Ecto neural progenitor cell (in vitro differentiated cells): ENCODE results near the gene ARL15.

Source experiments
- DNase-seq: peaks from one replicate; pipeline ENCODE4 v3.0.0-alpha.2; 2018; ENCODE audit warnings: low spot score

The ARL15 gene

DNA sequence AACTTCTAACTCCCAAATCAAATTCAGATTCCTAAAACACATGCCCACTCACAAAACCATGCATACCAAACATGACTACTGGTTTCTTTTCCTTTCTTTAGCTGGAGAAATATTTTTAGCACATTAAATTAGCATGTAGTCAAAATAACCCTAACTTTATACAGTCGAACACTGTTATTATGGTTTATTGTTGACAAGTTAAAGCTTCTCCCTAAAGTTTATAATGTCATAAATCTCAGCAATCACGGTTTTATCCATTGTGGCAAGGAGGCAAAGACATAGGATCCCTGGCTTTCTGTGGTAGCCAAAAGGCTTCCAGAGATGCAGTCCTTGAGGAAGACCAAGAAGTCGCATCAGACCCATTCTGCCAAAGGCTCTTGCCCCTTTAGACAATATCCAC lies 27.5 kb downstream of the ARL15 start:
- no peak for DNase-seq

DNA sequence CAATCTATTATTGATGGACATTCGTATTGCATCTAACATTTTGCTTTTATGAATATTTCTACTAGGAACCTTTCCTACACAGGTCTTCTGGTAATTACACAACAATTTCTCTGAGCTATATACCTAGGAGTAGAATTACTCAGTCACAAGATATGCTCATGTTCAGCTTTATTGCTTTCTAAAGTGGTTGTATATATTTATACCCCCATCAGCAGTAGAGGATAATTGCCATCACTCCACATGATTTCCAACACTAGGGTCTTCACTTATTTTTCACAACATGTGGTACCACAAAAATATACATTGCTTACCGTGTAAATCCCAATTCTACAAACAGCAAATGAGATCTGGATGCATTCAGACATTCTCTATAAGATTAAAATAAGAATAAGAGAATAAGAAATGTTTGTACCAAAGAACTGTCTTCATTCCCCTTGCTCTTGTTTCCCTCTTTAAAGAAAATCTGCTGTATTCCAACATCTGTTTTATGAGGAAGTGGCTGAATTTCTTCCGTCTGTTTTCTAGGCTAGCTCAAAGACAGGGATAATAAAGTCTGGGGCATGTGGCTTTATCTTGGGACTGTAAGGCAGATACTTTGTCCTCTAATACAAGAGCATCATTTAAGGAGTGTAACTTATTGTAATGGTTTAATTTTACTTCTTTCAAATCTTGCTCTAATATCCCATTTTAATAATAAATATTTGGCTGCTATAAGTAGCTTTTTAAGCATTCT lies 28.2 kb downstream of the ARL15 start:
- DNase-seq = no peak

DNA sequence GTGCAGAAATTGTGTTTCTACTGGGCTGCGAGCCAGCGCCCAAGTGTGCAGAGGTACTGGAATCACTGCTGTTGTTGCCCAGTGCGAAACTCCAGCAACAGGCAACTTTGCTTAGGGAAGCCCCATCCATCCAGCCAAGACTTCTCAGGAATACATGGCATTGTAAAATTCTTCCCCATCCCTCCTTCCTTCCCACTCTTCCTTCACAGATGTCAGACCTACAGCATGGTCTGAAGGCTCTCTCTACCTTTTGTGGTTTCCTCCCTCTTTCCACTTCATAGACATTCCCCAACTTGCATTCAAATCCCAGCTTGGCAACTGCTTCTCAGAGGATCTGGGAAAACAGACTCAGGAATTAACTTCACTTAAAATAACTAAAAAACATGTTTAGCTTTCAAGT lies 30.4 kb downstream of the ARL15 start:
- DNase-seq = no peak

DNA sequence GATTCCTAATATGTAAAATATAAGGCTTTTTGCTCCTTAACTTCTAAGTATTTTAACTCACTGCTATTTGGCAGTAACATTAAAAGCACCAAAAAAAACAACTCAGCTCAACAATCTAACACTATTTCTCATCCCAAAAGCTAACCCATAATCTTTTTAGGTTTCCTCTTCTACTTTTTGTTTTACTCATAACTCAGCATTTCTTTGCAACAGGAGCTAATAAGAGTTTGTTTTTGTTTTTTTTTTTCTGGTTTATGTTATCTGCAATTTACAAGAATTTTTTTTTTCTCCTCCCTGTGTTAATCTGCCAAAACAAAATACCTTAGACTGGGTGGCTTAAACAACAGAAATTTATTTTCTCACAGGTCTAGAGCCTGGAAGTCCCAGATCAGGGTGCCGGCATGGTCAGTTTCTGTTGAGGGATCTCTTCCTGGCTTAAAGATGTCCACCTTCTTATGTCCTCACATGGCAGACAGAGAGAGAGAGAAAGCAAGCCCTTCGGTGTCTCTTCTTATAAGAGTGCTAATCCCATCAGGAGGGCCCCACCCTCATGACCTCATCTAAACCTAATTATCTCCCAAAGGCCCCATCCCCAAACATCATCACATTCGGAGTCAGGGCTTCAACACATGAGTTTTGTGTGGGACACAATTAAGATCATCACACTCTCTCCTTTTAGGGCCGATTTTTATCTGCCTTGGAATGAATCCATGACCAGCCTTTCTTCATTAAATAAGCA lies 31.2 kb downstream of the ARL15 start:
- DNase-seq = no peak

DNA sequence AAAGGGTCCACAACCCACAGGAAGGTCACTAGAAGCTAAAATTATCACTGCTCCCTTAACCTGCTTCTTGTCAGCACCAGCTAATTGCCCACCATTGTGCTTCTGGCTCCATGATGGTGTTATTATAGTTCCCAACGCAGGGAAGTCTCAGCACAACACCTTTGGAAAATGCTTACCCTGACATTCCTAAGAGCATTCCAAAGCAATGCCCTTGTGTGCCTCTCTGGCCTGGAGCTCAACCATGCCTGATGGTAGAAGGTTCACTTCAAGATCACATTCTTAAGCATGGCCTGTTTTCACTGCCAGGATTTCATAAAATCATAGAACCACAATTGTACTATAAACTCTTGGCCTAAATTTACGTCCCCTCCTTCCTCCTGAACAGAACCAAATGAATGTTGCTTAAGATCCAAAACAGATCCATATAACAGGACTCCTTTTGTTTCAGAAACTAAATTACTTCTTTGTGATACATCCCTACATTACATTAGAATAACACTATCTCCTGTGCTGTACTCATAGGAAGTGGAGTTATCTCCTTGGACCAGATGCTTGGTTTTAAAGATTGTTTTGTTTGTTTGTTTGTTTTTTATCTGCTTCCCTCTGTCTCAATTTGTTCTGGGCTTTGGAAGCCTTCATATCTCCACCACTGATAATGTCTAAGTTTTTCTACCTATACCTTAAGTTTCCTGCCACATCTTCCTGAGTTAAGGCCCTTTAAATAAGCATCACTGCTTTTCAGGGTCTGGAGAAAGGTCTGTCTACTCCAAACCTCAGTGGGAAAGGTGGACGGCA lies 32.1 kb downstream of the ARL15 start:
- no peak for DNase-seq

DNA sequence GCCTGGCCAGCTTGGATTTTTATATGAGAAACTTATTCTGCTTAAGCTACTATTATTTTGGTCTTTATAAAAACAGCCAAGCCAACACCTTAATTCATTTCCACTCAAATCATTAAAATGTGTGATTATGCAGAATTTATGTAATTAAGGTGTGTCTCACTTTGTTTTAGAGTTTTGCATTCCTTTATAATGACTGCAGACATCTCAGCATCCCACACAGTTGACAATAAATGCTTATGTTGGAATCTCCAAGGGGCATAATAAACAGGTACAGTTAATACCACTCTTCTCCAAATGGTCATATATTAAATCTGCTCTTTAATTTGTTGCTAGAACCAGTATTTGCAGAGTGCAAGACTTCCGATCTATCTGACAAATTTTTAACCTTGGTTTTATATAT lies 34.3 kb downstream of the ARL15 start:
- no peak for DNase-seq

DNA sequence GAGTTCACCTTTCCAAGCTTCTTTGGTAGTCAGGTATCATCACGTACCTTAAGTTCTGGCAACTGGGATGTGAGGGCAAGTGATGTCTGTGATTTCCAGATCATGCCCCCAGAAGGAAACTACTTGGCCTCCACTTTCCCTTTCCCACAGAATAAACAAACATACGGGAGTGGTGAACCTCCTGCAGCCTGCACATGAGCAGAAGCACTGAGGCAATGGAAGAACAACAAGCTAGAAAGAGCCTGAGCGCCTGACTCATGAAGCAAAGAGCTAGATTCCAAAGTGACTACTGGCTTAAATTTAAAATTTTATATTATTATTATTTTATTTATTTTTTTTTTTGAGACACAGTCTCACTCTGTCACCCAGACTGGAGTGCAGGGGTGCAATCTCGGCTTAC lies 35.0 kb downstream of the ARL15 start:
- DNase-seq = no peak

DNA sequence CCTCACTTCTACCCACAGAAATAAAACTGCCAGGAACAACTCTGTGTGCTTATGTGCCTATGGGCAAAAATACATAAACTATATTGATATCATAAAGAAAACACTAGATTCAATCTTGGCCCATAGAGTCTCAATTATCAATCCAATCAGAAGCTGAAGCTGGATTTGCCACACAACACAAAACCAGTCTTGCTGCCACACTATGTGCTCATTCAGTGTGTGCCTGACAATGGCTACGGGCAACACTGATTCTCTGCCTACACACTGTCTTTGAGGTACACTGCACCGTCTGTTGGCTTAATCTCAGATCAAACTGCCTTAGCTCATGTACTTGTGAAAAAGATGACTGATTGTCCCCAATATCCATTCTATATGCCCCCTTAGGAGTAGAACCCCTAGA lies 35.4 kb downstream of the ARL15 start:
- no peak for DNase-seq

DNA sequence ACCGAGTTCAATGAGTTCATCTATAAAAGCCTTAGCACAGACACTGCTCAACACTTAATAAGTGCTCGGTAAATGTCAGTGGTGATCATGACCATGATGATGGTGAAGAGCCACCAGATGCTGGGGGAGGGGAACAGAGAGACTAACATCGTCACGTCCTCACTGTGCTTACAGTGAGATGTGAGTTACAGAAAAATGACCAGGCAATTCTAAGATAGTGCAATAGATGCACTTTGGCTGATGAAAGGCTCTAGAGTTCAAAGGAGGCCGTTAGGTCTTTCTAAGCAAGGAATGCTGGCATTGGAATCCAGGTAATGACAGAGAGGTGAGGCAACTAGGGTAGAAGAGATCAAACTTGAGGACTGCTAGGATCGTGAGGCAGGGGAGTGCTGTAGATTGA lies 36.7 kb downstream of the ARL15 start:
- DNase-seq = no peak

DNA sequence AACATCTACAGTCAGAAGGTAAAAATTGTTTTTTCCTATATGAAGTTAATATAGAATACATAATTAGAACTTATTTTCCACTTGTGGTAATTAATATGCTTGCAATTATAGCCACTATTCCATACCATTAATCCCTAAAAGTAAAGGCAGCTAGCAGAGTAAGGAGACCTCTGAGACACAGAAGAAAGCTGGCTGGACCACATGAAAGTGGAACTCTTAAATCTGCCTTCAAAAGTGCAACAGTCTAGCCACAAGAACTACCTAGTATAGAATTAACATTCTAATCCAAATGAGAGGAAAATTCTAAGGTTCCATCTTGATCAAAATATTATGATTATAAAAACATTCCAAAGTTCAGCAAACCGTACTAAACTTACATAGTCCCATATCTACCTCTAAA lies 37.6 kb downstream of the ARL15 start:
- no peak for DNase-seq

DNA sequence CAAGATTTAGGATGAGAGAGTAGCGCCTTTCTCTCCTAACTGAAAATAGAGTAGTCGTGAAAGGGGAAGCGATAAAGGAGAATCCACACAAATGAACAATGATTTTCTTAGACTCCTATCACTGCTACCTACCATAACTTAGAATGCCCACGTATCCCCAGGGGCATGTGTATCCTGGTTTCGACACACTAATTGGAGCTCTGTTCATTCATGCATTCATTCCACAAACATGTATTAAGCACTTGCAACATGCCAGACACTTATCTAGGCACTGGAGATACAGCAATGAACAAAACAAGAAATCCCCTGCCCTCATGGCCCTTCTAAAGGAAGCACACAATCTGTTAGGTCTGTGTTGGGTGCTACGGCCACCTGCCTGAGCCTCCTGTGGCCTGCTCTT lies 40.0 kb downstream of the ARL15 start:
- no peak for DNase-seq

DNA sequence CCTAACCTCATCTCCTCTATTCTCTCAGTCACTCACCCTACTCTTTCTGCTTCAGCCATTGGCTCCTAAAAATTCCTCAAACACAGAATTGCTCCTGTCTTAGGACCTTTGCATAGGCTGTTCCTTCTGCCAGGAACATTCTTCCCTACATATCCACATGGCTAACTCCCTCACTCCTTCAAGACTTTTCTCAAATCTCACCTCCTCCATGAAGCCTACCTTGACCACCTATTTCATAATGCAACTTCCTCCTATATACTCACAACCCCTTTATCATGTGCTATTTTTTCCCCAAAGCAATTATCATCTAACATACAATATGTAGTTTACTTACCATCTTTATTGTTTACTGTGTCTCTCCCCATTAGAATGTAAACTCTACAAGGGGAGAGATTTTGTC lies 45.8 kb downstream of the ARL15 start:
- no peak for DNase-seq

DNA sequence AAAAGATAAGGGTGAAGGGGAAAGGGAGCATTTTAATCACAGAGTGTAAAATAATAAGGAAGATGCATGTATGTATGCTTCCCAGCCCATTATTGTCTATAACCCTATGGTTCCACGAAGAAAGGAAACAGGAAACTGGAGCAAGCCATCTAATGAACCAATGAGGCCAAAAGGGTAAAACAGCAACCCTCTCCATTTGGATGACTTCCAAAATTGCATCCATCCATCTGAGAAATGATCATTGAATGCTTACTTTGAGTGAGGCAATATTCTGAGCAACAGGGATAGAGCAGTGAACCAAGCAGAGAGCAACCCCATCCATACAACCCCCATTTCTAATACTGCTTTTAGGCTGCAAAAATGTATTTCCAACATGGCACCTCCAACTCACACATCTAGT lies 46.9 kb downstream of the ARL15 start:
- no peak for DNase-seq

DNA sequence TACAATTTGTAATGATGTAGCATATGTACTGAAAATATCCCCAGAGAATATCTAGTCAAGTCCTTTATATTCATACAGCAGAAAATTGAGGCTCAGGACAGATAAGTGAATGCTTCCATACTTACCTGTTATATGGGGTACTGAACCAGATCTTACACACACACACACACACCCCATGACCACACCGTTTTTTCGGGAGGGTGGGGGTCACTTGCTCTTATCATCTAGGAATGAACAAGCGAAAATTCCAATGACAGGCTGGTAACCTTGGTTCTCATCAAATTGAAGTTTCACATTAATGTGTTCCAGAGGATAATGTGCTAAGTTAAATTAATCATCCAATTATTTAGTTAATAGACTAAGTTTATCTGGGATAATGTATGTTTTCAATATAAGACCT lies 48.8 kb downstream of the ARL15 start:
- no peak for DNase-seq

DNA sequence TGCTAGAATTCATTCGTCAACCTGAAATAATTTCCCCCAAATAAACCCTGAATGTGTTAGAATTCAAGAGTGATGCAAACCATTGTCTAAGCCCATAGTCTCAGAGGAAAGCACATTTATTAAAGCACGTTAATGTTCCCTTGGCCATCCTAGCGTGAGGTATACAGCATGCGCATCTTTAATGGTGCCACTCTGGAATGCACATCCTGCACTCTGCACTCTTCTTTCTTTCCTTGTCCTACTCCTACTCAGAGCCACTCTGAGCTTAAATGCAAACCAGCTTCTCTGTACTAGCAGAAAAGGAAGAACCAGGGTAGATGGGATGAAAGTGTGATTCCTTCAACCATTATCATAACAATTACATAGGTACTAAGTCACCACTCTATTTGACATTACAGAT lies 50.4 kb downstream of the ARL15 start:
- no peak for DNase-seq

DNA sequence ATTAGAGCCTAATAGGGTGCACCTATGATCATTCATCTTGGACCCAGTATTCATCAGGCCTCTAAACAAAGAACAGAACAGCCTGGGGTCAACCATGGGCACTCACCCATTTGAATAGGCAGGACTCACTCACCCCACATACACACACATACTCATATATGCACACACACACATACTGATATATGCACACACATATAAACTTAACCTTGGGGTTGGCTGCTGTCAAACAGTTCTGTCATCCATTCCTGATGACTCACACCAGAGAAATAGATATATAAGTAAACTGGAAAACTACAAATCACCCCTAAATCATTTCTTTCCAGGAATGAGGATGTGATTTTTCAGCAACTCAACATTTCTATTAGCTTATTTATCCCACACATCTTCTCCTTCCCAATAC lies 51.3 kb downstream of the ARL15 start:
- no peak for DNase-seq

DNA sequence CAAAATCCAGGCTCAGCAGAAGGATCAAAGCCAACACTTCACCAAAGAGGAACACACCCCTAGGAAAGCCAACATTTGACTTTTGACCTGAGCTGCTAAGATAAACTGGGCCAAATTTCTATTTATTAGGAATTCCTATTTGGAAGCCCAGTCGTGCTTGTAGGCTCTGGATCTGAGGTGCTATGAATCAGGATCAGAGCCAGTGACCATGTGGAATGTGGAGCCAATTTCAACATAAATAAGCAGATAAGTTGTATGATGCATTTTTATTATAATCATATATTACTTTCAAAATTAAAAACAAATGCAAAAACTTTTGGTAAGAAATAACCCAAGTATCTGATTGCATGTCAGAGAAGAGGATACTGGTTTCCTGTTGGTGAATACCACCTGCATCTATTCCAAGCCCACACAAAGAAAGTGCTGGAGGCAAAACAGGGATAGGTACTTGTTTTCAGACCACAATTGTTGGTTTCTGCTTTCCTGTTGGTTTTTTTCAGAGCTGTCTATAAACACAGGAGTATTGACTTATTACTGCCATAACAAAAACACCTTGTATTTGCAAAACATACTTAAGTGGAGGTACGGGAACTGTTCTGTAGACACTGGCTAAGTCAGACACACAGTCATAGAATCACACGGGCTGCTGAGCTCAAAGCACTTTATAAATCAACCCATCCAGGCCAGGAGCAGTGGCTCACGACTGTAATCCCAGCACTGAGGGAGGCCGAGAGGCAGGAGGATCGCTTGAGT lies 52.8 kb downstream of the ARL15 start:
- DNase-seq = no peak

DNA sequence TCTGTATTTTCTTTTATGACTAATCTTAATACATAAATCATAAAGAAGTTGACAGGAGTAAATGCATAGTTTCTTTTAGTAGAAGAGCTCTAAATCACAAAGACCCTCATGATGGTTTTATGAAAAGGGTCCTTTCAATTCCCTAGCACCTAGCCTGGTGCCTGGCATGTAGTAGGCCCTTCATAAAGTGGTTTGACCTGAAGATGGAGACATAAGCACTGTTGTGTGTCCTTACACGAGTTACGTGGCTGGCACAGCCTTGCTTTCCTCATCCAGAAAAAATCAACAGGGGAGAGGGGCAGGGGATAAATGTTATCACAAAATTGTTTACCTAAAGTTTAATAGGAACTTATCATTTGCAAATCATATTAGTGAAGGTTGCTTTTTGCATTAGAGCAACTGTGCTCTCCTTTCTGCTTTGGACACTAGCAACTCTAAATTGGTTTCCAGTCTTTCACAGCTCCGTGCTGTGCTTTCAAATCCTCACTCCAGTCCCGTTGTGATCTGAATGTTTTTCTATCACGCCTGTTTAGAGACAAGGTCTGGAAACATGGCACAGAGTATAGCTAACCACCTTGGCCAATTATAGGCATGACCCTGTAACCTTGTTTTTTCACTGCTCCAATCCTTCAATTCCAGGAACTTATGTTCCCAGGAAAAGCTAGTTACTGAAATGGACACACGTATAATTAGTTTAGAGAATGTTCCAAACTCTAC lies 55.7 kb downstream of the ARL15 start:
- no peak for DNase-seq

DNA sequence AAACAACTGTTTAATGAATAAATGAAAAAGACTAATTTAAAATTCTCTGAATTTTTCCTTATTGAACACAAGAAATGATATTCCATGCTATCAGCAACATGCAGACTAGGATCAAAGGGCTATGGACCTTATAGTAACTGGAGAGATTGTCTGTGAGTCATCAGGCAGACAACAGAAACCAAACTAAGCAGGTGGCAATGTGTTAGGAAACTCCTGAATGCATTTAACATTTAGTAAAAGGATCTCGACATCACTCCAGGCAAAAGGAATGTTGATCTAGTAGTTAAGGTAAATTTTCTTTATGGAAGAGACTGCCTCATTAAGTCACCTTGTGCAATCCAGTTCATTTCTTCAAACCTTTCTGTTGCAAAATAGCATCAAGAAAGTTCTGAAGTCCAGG lies 58.4 kb downstream of the ARL15 start:
- DNase-seq = no peak

DNA sequence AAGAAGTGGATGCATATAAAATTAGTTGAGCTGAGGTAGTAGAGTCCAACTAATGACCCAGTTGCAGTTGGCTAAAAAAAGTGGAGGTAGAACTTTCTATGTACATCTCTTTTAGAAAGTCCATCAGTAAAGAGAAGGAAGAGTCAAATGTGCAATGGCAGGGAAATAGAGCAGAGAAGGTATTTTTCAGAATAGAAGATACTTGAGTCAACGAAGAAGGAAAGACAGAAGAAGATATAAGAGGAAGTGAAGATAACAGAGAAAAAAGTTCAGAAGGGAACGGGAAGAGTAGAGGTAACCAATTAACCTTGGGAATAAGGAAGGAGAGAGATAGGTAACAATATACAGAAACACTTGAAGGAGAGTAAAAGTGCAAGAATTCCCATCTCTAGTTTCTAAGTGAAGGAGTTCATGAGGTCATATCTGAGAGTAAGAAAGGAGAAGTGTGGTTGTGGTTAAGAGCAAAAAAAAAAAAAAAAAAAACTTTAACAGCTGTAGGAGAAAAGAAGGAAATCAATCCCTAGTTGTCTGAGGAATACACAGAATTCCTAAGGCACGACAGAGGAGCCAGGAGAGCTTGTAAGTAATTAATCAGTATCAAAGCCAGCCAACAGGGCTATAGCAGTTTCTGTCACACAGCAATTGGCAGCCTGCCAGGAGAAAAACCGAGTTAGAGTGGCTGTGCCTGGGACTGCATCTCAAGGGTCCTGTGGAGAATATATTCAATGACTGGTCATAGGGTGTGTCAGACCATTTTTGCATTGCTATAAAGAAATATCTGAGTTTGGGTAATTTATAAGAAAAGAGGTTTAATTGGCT lies 61.0 kb downstream of the ARL15 start:
- DNase-seq = no peak

DNA sequence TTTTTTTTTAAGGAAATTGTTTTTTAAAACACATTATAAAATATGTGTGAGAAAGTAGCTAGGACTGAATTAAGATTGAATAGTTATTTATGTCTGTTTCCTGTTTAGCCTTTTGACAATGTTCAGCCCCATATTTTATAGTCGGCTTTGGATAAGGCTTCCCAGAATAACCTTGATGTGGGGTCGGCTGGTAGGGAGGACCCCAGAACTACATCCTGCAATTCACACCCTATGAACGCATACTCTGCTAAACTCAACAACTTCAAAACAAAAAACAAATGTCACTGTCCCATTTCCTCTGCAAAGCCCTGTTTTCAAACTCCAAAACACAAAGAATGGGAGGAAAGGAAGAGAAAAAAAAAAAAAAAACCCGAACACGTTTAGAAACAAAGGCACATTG lies 63.1 kb downstream of the ARL15 start:
- no peak for DNase-seq
